ENCODE measurements around the gene TPRG1. TPM values are rescaled to one million over a fixed set of nuclear protein-coding genes. Genes with fewer than 3 reads are reported as not detected.

TPRG1 gene
- total RNA-seq, 1 donor from 2014 or later, result 21.6 TPM

- no peak for DNase-seq (ENCODE audit: extremely low spot score in 2 of 2)
- TF ChIP-seq POLR2A (IDR thresholded peaks at IDR 0.05), result no peak
- intact Hi-C loops (cut with DNase I), result no loop called here
- peaks cover 28% of the 10 kb centered on the region for H3K4me1 ChIP-seq
- peak overlapping the region; percentile 70 for H3K27ac ChIP-seq
- H3K27me3 ChIP-seq, result no peaks in the 10 kb centered on the region
- no peaks in the 10 kb centered on the region for H3K9me3 ChIP-seq
- H3K36me3 ChIP-seq, result no peaks in the 10 kb centered on the region
- no peak overlapping the region for H3K4me3 ChIP-seq
Observed at GRCh38 chr3:189353988-189354889, 182.5 kb downstream of the TPRG1 start.

GRCh38 chr3:189355115-189355480 is 183.3 kb downstream of the TPRG1 start:
- intact Hi-C loops (cut with DNase I), result no loop called here
- Histone ChIP-seq H3K36me3 (no peaks in the 10 kb centered on the region), H3K4me3 (no peak overlapping the region), H3K27ac (peak overlapping the region; percentile 70), H3K4me1 (peaks cover 28% of the 10 kb centered on the region), H3K27me3 (no peaks in the 10 kb centered on the region), H3K9me3 (no peaks in the 10 kb centered on the region)
- no peak for DNase-seq (ENCODE audit: extremely low spot score in 2 of 2)
- TF ChIP-seq POLR2A (IDR thresholded peaks at IDR 0.05) (no peak), POLR2AphosphoS5 (IDR thresholded peaks at IDR 0.05; ENCODE audit: insufficient read depth in 1 of 2, low read depth in 1 of 2) (no peak)
- TF ChIP-seq, protein P1, sequence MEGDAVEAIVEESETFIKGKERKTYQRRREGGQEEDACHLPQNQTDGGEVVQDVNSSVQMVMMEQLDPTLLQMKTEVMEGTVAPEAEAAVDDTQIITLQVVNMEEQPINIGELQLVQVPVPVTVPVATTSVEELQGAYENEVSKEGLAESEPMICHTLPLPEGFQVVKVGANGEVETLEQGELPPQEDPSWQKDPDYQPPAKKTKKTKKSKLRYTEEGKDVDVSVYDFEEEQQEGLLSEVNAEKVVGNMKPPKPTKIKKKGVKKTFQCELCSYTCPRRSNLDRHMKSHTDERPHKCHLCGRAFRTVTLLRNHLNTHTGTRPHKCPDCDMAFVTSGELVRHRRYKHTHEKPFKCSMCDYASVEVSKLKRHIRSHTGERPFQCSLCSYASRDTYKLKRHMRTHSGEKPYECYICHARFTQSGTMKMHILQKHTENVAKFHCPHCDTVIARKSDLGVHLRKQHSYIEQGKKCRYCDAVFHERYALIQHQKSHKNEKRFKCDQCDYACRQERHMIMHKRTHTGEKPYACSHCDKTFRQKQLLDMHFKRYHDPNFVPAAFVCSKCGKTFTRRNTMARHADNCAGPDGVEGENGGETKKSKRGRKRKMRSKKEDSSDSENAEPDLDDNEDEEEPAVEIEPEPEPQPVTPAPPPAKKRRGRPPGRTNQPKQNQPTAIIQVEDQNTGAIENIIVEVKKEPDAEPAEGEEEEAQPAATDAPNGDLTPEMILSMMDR (IDR thresholded peaks at IDR 0.05), result no peak

DNA sequence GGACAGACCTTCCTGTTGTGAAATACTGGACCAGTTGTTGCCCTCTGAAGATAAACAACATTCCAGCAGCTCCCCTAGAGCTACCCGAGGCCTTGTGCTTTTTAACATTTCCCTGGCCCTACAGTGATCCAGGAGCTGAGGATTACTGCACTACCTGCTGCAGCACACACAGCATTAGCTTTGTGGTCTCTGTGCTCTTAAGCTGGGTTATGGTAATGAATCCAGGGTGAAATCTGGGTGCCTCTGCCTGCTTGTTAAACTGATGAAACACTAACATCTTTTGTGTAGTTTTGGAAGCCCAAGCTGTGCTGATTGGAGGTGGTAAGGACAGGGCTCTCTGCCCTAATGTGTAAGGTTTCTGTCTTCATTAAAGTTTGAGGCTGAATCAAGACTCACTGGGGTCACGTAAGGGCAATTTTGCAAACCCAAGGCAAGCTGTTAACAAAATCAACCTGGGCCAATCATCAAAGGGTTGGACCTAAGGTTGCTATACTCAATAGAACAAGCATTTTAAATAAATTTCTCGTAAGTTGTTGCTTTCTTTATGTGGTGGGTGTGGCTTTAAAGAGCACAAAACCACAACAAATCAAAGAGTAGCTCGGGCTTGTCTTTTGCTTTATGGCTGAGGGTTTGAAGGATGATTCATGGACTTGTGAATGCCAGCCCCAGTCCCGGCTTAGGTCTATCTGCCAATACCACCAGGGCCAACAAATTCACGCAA is 183.9 kb downstream of the TPRG1 start:
- Histone ChIP-seq H3K4me1 (peaks cover 28% of the 10 kb centered on the region), H3K9me3 (no peaks in the 10 kb centered on the region), H3K27ac (peak overlapping the region; percentile 70), H3K36me3 (no peaks in the 10 kb centered on the region), H3K4me3 (no peak overlapping the region), H3K27me3 (no peaks in the 10 kb centered on the region)
- intact Hi-C loops (cut with DNase I), result no loop called here
- peak in 1 of 2 donors; percentile 11 for TF ChIP-seq POLR2AphosphoS5 (IDR thresholded peaks at IDR 0.05; ENCODE audit: insufficient read depth in 1 of 2, low read depth in 1 of 2)
- TF ChIP-seq, protein P1 (IDR thresholded peaks at IDR 0.05), result no peak
- DNase-seq (ENCODE audit: extremely low spot score in 2 of 2), result no peak

GRCh38 chr3:189360291-189360690 is 188.5 kb downstream of the TPRG1 start:
- H3K36me3 ChIP-seq, result no peaks in the 10 kb centered on the region
- intact Hi-C loops (cut with DNase I), result no loop called here
- peaks cover 15% of the 10 kb centered on the region for H3K4me1 ChIP-seq
- H3K4me3 ChIP-seq, result no peak overlapping the region
- no peaks in the 10 kb centered on the region for H3K9me3 ChIP-seq
- H3K27me3 ChIP-seq, result no peaks in the 10 kb centered on the region
- TF ChIP-seq, protein P1 (IDR thresholded peaks at IDR 0.05), result no peak
- no peak for TF ChIP-seq POLR2A (IDR thresholded peaks at IDR 0.05)
- TF ChIP-seq POLR2AphosphoS5 (IDR thresholded peaks at IDR 0.05; ENCODE audit: insufficient read depth in 1 of 2, low read depth in 1 of 2), result no peak
- H3K27ac ChIP-seq, result no peak overlapping the region
- DNase-seq (ENCODE audit: extremely low spot score in 2 of 2), result no peak

GRCh38 chr3:189361103-189361835 is 189.5 kb downstream of the TPRG1 start:
- no peaks in the 10 kb centered on the region for H3K9me3 ChIP-seq
- H3K36me3 ChIP-seq, result no peaks in the 10 kb centered on the region
- H3K4me1 ChIP-seq, result peaks cover 5% of the 10 kb centered on the region
- H3K27me3 ChIP-seq, result no peaks in the 10 kb centered on the region
- intact Hi-C loops (cut with DNase I), result no loop called here
- H3K4me3 ChIP-seq, result no peak overlapping the region
- DNase-seq (ENCODE audit: extremely low spot score in 2 of 2), result no peak
- TF ChIP-seq POLR2AphosphoS5 (IDR thresholded peaks at IDR 0.05; ENCODE audit: insufficient read depth in 1 of 2, low read depth in 1 of 2) (no peak), POLR2A (IDR thresholded peaks at IDR 0.05) (no peak)
- TF ChIP-seq, protein P1 (IDR thresholded peaks at IDR 0.05), result no peak
- no peak overlapping the region for H3K27ac ChIP-seq

Measured in vagina (tissue), 2 donors.